A673 (cell line): ENCODE results near the gene CDK17. TPM values are rescaled to one million over a fixed set of nuclear protein-coding genes. Genes with fewer than 3 reads are reported as not detected.
"Not testable (repeated sequence)": the region's sequence is repeated elsewhere in the genome, so short reads cannot be mapped to it uniquely, and the experiment has no call there.

Source experiments
- BruUV-seq: library from RNA; stranded (reverse); fragments of 400-500 nt; replicated peaks from 2 replicates; lab custom pipeline; 2021; lab: Mats Ljungman, UMichigan
- CTCF ChIA-PET: fragments of 300-600 bp; sonication (Branson Sonifier 250); formaldehyde crosslinking; loops from one replicate; lab custom pipeline; 2022; ENCODE audit warnings: antibody characterized with exemption; lab: Charles Lee
- POLR2A ChIA-PET: fragments of 300-600 bp; sonication (Branson Sonifier 250); formaldehyde crosslinking; loops from one replicate; lab custom pipeline; 2022; ENCODE audit warnings: antibody characterized with exemption; ENCODE audit not compliant: low non-redundant PET; lab: Charles Lee
- DNase-seq: peaks from one replicate; pipeline ENCODE4 v3.0.0-alpha.2; 2015; ENCODE audit warnings: low spot score
- H3K27ac ChIP-seq: fragments of 200-600 bp; sonication (generic); 2 replicates; pipeline ENCODE4 v1.5.1; 2016; ENCODE audit warnings: mixed run types, low read depth, mild to moderate bottlenecking, mixed read lengths, antibody characterized with exemption, low read length; ENCODE audit not compliant: poor library complexity, severe bottlenecking
- H3K27me3 ChIP-seq: fragments of 200-600 bp; sonication (generic); replicated peaks from 2 replicates; pipeline ENCODE4 v1.6.1; 2017; ENCODE audit warnings: mixed run types, low read depth, mild to moderate bottlenecking, mixed read lengths, antibody characterized with exemption, low read length; ENCODE audit not compliant: insufficient read depth, poor library complexity
- H3K36me3 ChIP-seq: fragments of 200-600 bp; sonication (generic); 2 replicates; pipeline ENCODE4 v1.6.1; 2016; ENCODE audit warnings: mixed run types, mild to moderate bottlenecking, mixed read lengths, antibody characterized with exemption, low read length; ENCODE audit not compliant: insufficient read depth, poor library complexity, severe bottlenecking
- H3K4me1 ChIP-seq: fragments of 200-600 bp; sonication (generic); 2 replicates; pipeline ENCODE4 v1.6.1; 2017; ENCODE audit warnings: mixed run types, mild to moderate bottlenecking, mixed read lengths, antibody characterized with exemption, low read length; ENCODE audit not compliant: insufficient read depth, poor library complexity, severe bottlenecking
- H3K4me3 ChIP-seq: fragments of 200-600 bp; sonication (generic); 2 replicates; pipeline ENCODE4 v1.5.1; 2016; ENCODE audit warnings: low read depth, mixed run types, mild to moderate bottlenecking, mixed read lengths, low read length; ENCODE audit not compliant: poor library complexity, severe bottlenecking
- H3K9me3 ChIP-seq: fragments of 200-600 bp; sonication (generic); 2 replicates; pipeline ENCODE4 v1.6.1; 2016; ENCODE audit warnings: mixed run types, low read depth, mild to moderate bottlenecking, mixed read lengths, antibody characterized with exemption, low read length; ENCODE audit not compliant: poor library complexity, severe bottlenecking
- CTCF ChIP-seq: fragments of 300-800, 200-600 bp; sonication (generic); conservative IDR thresholded peaks from 2 replicates; pipeline ENCODE4 v1.5.1; 2017; ENCODE audit warnings: low read depth, mild to moderate bottlenecking, antibody characterized with exemption, low read length, moderate library complexity, mixed read lengths
- EZH2 ChIP-seq: fragments of 200-600 bp; sonication (generic); IDR thresholded peaks from 2 replicates; pipeline ENCODE4 v1.6.1; 2017; ENCODE audit warnings: borderline replicate concordance, low read depth, mild to moderate bottlenecking, mixed read lengths, antibody characterized with exemption, low read length; ENCODE audit not compliant: poor library complexity, severe bottlenecking
- intact Hi-C: fragments of 100-400 bp; cut with micrococcal nuclease; formaldehyde crosslinking; loops from one replicate; pipeline ENCODE4 v1.10.0; 2022; ENCODE audit not compliant: unreplicated experiment
- total RNA-seq: library from RNA; stranded (reverse); gene quantifications from 2 replicates; pipeline ENCODE4 v1.2.3, GENCODE V29; 2021

CDK17 gene
- total RNA-seq, 1 experiment from 2014 or later: 34.8 TPM

- intact Hi-C loops: no loop called here
- ChIA-PET POLR2A (no interaction called here), CTCF (no interaction called here)
- BruUV-seq: no TSS peak
- no peak overlapping the region for H3K27ac ChIP-seq
- TF ChIP-seq EZH2 (no peak), CTCF (no peak)
- H3K36me3 ChIP-seq: no peaks in the 10 kb centered on the region
- DNase-seq: no peak
- H3K27me3 ChIP-seq: no peaks in the 10 kb centered on the region
- peaks cover 24% of the 10 kb centered on the region for H3K4me1 ChIP-seq
- H3K4me3 ChIP-seq: no peak overlapping the region
- H3K9me3 ChIP-seq: no peaks in the 10 kb centered on the region
These were observed 47.9 kb downstream of the CDK17 start for GRCh38 chr12:96352161-96352835.

GRCh38 chr12:96350982-96351381 lies 49.3 kb downstream of the CDK17 start:
- H3K4me1 ChIP-seq: peaks cover 14% of the 10 kb centered on the region
- no peak for DNase-seq
- H3K27ac ChIP-seq: no peak overlapping the region
- BruUV-seq: no TSS peak
- intact Hi-C loops: no loop called here
- no peaks in the 10 kb centered on the region for H3K36me3 ChIP-seq
- no peak overlapping the region for H3K4me3 ChIP-seq
- ChIA-PET CTCF (interaction anchor here (0.6 kb wide), 1 partner anchor 49 kb away, joined by 3 read pairs; the partner anchor contains the start of gene CDK17), POLR2A (no interaction called here)
- H3K9me3 ChIP-seq: peaks cover under 1% of the 10 kb centered on the region
- H3K27me3 ChIP-seq: no peaks in the 10 kb centered on the region
- TF ChIP-seq CTCF (no peak), EZH2 (no peak)

- H3K4me3 ChIP-seq: no peak overlapping the region
- no TSS peak for BruUV-seq
- intact Hi-C loops: no loop called here
These were observed 53.0 kb downstream of the CDK17 start for GRCh38 chr12:96347130-96347699.

GRCh38 chr12:96346716-96347115 lies 53.5 kb downstream of the CDK17 start:
- H3K4me3 ChIP-seq, CTCF ChIA-PET, intact Hi-C loops, H3K27ac ChIP-seq, H3K4me1 ChIP-seq, BruUV-seq, DNase-seq, H3K36me3 ChIP-seq, H3K27me3 ChIP-seq: not testable (repeated sequence)
- H3K9me3 ChIP-seq: peaks cover 22% of the 10 kb centered on the region
- POLR2A ChIA-PET: interaction anchor here (0.7 kb wide), 1 partner anchor 29 kb away, joined by 4 read pairs; no protein-coding TSS in a partner anchor

More at GRCh38 chr12:96347130-96347699, 53.0 kb downstream of the CDK17 start:
- no peak overlapping the region for H3K27ac ChIP-seq
- H3K9me3 ChIP-seq: peaks cover 22% of the 10 kb centered on the region
- ChIA-PET POLR2A (interaction anchor here (0.7 kb wide), 2 partner anchors 29 to 340 kb away, joined by 4 to 6 read pairs; no protein-coding TSS in a partner anchor), CTCF (no interaction called here)
- peaks cover 8% of the 10 kb centered on the region for H3K36me3 ChIP-seq
- H3K4me1 ChIP-seq: no peaks in the 10 kb centered on the region
- TF ChIP-seq EZH2: no peak
- no peak for TF ChIP-seq CTCF
- H3K27me3 ChIP-seq: no peaks in the 10 kb centered on the region
- no peak for DNase-seq
